Neural cell (in vitro differentiated cells): ENCODE data around the gene ZNF785. TPM values are rescaled to one million over a fixed set of nuclear protein-coding genes. Genes with fewer than 3 reads are reported as not detected.
A peak's percentile ranks its signal among the peaks of the same experiment; 100 is the strongest.

Experiments used
- H2AFZ ChIP-seq: fragments of 200-600, 300-800 bp; sonication (generic), shearing (Covaris generic); 2 replicates; pipeline ENCODE4 v1.6.0; 2014; ENCODE audit warnings: low read depth, mild to moderate bottlenecking, antibody characterized with exemption, low read length, moderate library complexity
- H3F3A ChIP-seq: fragments of 200-600 bp; shearing (Covaris generic); 2 replicates; pipeline ENCODE4 v1.6.1; 2016; ENCODE audit warnings: mild to moderate bottlenecking, moderate library complexity, mixed read lengths, antibody characterized with exemption, low read length; ENCODE audit not compliant: insufficient read depth, poor library complexity, severe bottlenecking
- H3K27ac ChIP-seq: fragments of 200-600, 300-800 bp; sonication (generic), shearing (Covaris generic); 2 replicates; pipeline ENCODE4 v1.5.1; 2014; ENCODE audit warnings: mild to moderate bottlenecking, low read length, moderate library complexity
- H3K27me3 ChIP-seq: fragments of 300-800, 200-600 bp; sonication (generic), shearing (Covaris generic); 2 replicates; pipeline ENCODE4 v1.6.0; 2014; ENCODE audit warnings: mild to moderate bottlenecking, low read depth, low read length, moderate library complexity; ENCODE audit not compliant: insufficient read depth
- H3K36me3 ChIP-seq: fragments of 300-800, 200-600 bp; sonication (generic), shearing (Covaris generic); 2 replicates; pipeline ENCODE4 v1.5.1; 2014; ENCODE audit warnings: mild to moderate bottlenecking, antibody characterized with exemption, low read length, moderate library complexity; ENCODE audit not compliant: insufficient read depth
- H3K4me2 ChIP-seq: fragments of 300-800, 200-600 bp; sonication (generic), shearing (Covaris generic); 2 replicates; pipeline ENCODE4 v1.6.0; 2014; ENCODE audit warnings: mild to moderate bottlenecking, low read length
- H3K4me3 ChIP-seq: fragments of 300-800, 200-600 bp; sonication (generic), shearing (Covaris generic); 2 replicates; pipeline ENCODE4 v1.5.1; 2014; ENCODE audit warnings: mild to moderate bottlenecking, low read length, moderate library complexity
- H3K79me2 ChIP-seq: fragments of 200-600 bp; shearing (Covaris generic); replicated peaks from 2 replicates; pipeline ENCODE4 v1.6.0; 2014; ENCODE audit warnings: mild to moderate bottlenecking, low read length, moderate library complexity; ENCODE audit not compliant: insufficient read depth
- H3K9ac ChIP-seq: fragments of 300-800, 200-600 bp; sonication (generic), shearing (Covaris generic); 2 replicates; pipeline ENCODE4 v1.6.1; 2016; ENCODE audit warnings: mild to moderate bottlenecking, low read length, mixed read lengths
- H3K9me2 ChIP-seq: fragments of 200-600 bp; shearing (Covaris generic); 2 replicates; pipeline ENCODE4 v1.6.1; 2016; ENCODE audit warnings: mild to moderate bottlenecking, low read length, mixed read lengths; ENCODE audit not compliant: insufficient read depth
- H3K9me3 ChIP-seq: fragments of 200-600, 300-800 bp; sonication (generic), shearing (Covaris generic); 2 replicates; pipeline ENCODE4 v1.6.1; 2016; ENCODE audit warnings: mild to moderate bottlenecking, mixed run types, low read length, moderate library complexity, mixed read lengths
- H4K20me1 ChIP-seq: fragments of 200-600 bp; shearing (Covaris generic); 2 replicates; pipeline ENCODE4 v1.6.1; 2016; ENCODE audit warnings: mild to moderate bottlenecking, mixed run types; ENCODE audit not compliant: insufficient read depth
- CTCF ChIP-seq: fragments of 450-650 bp; IDR thresholded peaks from 2 replicates; pipeline ENCODE4 v1.5.1; 2014; ENCODE audit warnings: antibody characterized with exemption, mild to moderate bottlenecking, moderate library complexity; ENCODE audit not compliant: poor library complexity, severe bottlenecking
- EP300 ChIP-seq: fragments of 450-650 bp; conservative IDR thresholded peaks from 2 replicates; pipeline ENCODE4 v1.6.1; 2014; ENCODE audit warnings: antibody characterized with exemption, mild to moderate bottlenecking, moderate library complexity; ENCODE audit not compliant: poor library complexity, severe bottlenecking
- EZH2 ChIP-seq: fragments of 200-600, 300-800 bp; shearing (Covaris generic), sonication (generic); IDR thresholded peaks from 2 replicates; pipeline ENCODE4 v1.6.1; 2014; ENCODE audit warnings: antibody characterized with exemption, low read length, borderline replicate concordance, mild to moderate bottlenecking; ENCODE audit not compliant: insufficient read depth, poor library complexity, severe bottlenecking
- MXI1 ChIP-seq: fragments of 450-650 bp; conservative IDR thresholded peaks from 2 replicates; pipeline ENCODE4 v1.6.1; 2014; ENCODE audit warnings: antibody characterized with exemption, mild to moderate bottlenecking; ENCODE audit not compliant: poor library complexity, severe bottlenecking
- POLR2AphosphoS5 ChIP-seq: IDR thresholded peaks from 2 replicates; pipeline ENCODE4 v1.6.1; 2012
- RAD21 ChIP-seq: fragments of 450-650 bp; conservative IDR thresholded peaks from 2 replicates; pipeline ENCODE4 v1.6.1; 2014; ENCODE audit warnings: antibody characterized with exemption, mild to moderate bottlenecking, moderate library complexity
- SMC3 ChIP-seq: fragments of 450-650 bp; conservative IDR thresholded peaks from 2 replicates; pipeline ENCODE4 v1.6.1; 2014; ENCODE audit warnings: antibody characterized with exemption, mild to moderate bottlenecking, moderate library complexity; ENCODE audit not compliant: poor library complexity
- TAF1 ChIP-seq: IDR thresholded peaks from 2 replicates; pipeline ENCODE4 v1.6.1; 2012; ENCODE audit warnings: low read depth
- polyA plus RNA-seq: library from polyadenylated mRNA; depleted of rRNA; stranded (reverse); fragments of >200 nt; gene quantifications from 2 replicates; pipeline ENCODE4 v1.2.3, GENCODE V29; 2014
- TF ChIP-seq, protein P1 (sequence below): IDR thresholded peaks from 2 replicates; pipeline ENCODE4 v1.6.1; 2012; ENCODE audit warnings: borderline replicate concordance

ZNF785 gene
- polyA plus RNA-seq, 1 donor from 2014 or later: 26.4 TPM

GRCh38 chr16:30570636-30571444 lies 14.7 kb downstream of the ZNF785 start:
- Histone ChIP-seq H3K4me2 (peak overlapping the region; percentile 96), H3F3A (peaks cover 7% of the 10 kb centered on the region), H3K9ac (peak overlapping the region; percentile 96), H3K9me2 (no peaks in the 10 kb centered on the region), H2AFZ (peak overlapping the region; percentile 68), H3K36me3 (no peaks in the 10 kb centered on the region), H3K27ac (peak overlapping the region; percentile 98), H3K4me3 (peak overlapping the region; percentile 79), H3K79me2 (no peaks in the 10 kb centered on the region), H4K20me1 (no peaks in the 10 kb centered on the region), H3K9me3 (no peaks in the 10 kb centered on the region), H3K27me3 (no peaks in the 10 kb centered on the region)
- TF ChIP-seq SMC3 (no peak), RAD21 (no peak), MXI1 (no peak), CTCF (no peak), EP300 (no peak), POLR2AphosphoS5 (no peak), EZH2 (no peak), TAF1 (no peak)
- TF ChIP-seq, protein P1, sequence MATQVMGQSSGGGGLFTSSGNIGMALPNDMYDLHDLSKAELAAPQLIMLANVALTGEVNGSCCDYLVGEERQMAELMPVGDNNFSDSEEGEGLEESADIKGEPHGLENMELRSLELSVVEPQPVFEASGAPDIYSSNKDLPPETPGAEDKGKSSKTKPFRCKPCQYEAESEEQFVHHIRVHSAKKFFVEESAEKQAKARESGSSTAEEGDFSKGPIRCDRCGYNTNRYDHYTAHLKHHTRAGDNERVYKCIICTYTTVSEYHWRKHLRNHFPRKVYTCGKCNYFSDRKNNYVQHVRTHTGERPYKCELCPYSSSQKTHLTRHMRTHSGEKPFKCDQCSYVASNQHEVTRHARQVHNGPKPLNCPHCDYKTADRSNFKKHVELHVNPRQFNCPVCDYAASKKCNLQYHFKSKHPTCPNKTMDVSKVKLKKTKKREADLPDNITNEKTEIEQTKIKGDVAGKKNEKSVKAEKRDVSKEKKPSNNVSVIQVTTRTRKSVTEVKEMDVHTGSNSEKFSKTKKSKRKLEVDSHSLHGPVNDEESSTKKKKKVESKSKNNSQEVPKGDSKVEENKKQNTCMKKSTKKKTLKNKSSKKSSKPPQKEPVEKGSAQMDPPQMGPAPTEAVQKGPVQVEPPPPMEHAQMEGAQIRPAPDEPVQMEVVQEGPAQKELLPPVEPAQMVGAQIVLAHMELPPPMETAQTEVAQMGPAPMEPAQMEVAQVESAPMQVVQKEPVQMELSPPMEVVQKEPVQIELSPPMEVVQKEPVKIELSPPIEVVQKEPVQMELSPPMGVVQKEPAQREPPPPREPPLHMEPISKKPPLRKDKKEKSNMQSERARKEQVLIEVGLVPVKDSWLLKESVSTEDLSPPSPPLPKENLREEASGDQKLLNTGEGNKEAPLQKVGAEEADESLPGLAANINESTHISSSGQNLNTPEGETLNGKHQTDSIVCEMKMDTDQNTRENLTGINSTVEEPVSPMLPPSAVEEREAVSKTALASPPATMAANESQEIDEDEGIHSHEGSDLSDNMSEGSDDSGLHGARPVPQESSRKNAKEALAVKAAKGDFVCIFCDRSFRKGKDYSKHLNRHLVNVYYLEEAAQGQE: no peak

DNA sequence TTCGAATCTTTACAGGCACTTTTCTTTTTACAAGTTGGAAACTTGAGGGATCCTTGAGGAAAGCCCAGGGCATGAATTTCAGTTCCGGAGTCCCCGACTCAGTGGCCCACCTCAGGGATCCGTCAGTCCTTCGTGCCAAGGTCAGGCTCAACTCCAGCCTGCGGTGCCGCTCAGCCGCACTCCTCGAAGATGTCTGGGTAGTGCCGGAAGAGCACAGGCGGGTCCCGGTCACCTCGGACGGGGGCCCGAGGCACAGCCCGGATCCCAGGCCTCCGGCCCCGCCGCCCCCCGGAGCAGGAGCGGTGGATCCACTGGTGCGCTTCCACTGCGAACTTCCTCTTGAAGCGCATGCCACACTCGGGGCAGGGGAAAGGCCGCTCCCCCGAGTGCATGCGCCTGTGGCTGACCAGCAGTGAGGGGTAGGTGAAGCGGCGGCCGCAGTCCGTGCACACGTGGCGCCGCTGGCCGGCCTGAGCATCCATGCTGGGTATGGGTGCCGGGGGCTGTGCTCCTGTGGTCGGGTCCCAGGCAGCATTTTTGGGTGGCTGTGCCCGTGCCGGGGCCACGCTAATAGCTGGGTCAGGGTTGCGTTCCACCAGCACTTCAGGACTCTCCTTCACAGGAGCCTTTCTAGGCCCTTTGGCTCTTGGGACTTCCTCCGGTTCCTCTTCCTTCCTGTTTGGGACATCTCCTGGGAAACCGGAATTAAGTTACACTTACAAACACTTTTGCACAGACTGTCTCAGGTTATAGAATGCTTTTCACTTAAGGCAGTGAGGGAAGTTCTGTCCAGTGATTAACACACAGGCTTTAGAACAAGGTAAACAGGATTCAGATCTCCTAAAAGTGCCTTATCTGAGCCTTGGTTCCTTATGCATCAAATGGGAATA lies 15.5 kb downstream of the ZNF785 start:
- Histone ChIP-seq H3K4me3 (peak overlapping the region; percentile 43), H4K20me1 (no peaks in the 10 kb centered on the region), H3K27ac (peak overlapping the region; percentile 98), H3K9me3 (no peaks in the 10 kb centered on the region), H3K27me3 (no peaks in the 10 kb centered on the region), H2AFZ (no peak overlapping the region), H3K9me2 (no peaks in the 10 kb centered on the region), H3K9ac (no peak overlapping the region), H3K79me2 (no peaks in the 10 kb centered on the region), H3F3A (peaks cover 7% of the 10 kb centered on the region), H3K36me3 (no peaks in the 10 kb centered on the region), H3K4me2 (no peak overlapping the region)
- TF ChIP-seq EZH2 (no peak), SMC3 (no peak), MXI1 (no peak), EP300 (no peak), TAF1 (no peak), POLR2AphosphoS5 (no peak), CTCF (no peak), RAD21 (no peak)
- TF ChIP-seq, protein P1: no peak
